ENCODE data around the gene IL9R. TPM values are rescaled to one million over a fixed set of nuclear protein-coding genes. Genes with fewer than 3 reads are reported as not detected.

Gene IL9R, protein sequence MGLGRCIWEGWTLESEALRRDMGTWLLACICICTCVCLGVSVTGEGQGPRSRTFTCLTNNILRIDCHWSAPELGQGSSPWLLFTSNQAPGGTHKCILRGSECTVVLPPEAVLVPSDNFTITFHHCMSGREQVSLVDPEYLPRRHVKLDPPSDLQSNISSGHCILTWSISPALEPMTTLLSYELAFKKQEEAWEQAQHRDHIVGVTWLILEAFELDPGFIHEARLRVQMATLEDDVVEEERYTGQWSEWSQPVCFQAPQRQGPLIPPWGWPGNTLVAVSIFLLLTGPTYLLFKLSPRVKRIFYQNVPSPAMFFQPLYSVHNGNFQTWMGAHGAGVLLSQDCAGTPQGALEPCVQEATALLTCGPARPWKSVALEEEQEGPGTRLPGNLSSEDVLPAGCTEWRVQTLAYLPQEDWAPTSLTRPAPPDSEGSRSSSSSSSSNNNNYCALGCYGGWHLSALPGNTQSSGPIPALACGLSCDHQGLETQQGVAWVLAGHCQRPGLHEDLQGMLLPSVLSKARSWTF
- not detected in 2 replicates for total RNA-seq

DNA sequence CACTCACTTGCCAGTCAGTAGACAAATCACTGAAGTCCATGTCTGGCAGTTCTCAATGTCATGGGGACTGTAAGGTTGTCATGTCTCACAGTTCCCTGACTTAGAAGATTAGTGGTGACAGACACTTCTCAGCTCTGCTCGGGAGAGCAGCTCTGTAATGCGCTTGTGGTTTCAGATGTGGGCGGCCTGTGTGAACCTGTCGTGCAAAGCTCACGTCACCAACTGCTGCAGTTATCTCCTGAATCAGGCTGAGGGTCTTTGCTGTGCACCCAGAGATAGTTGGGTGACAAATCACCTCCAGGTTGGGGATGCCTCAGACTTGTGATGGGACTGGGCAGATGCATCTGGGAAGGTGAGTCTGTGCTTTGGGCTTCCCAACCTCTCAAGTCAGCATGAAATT lies at the start of gene IL9R:
IL9R (plus strand) TSS at position 261 of the 400 bp plus-strand sequence; CDS start at position 325, 64 bp downstream.

Other genes with a start within 250 kb of the IL9R start
- gene VAMP7, start 116.4 kb upstream of the IL9R start, total RNA-seq: 32.5 and 42.8 TPM in 2 replicates